ENCODE results near the gene TRPM8.

TRPM8 gene

GRCh38 chr2:233901884-233902283 lies 15.3 kb upstream of the TRPM8 start:
- H3K9ac ChIP-seq (ENCODE audit: low read depth, low read length): no peak overlapping the region
- H3K4me2 ChIP-seq (ENCODE audit: insufficient read depth, low read length): no peak overlapping the region
- no peaks in the 10 kb centered on the region for H3K79me2 ChIP-seq (ENCODE audit: insufficient read depth, low read length)
- no peak for DNase-seq
- no peak overlapping the region for H2AFZ ChIP-seq (ENCODE audit: low read depth, low read length)
- H3K27me3 ChIP-seq (ENCODE audit: insufficient read depth, low read length, poor library complexity): peaks cover 3% of the 10 kb centered on the region
- no peaks in the 10 kb centered on the region for H4K20me1 ChIP-seq (ENCODE audit: insufficient read depth, low read length)
- H3K4me1 ChIP-seq (ENCODE audit: insufficient read depth, low read length): no peaks in the 10 kb centered on the region
- H3K36me3 ChIP-seq (ENCODE audit: insufficient read depth, low read length): no peaks in the 10 kb centered on the region
- no peak for ATAC-seq (ENCODE audit: insufficient read depth, low read depth)
- no peak overlapping the region for H3K27ac ChIP-seq (ENCODE audit: low read length)
- no peaks in the 10 kb centered on the region for H3K9me3 ChIP-seq (ENCODE audit: insufficient read depth, low read length, severe bottlenecking)
- TF ChIP-seq EZH2 (IDR thresholded peaks at IDR 0.05; ENCODE audit: borderline replicate concordance, low read depth, low read length, severe bottlenecking) (no peak), CTCF (IDR thresholded peaks at IDR 0.05; ENCODE audit: borderline replicate concordance, extremely low read depth, low read length, poor library complexity, severe bottlenecking) (no peak)
- no peak overlapping the region for H3K4me3 ChIP-seq (ENCODE audit: low read depth in 1 of 2, low read length in 2 of 2)

- H3K9me3 ChIP-seq (ENCODE audit: insufficient read depth, low read length, severe bottlenecking): no peaks in the 10 kb centered on the region
- no peak overlapping the region for H3K4me3 ChIP-seq (ENCODE audit: low read depth in 1 of 2, low read length in 2 of 2)
- TF ChIP-seq EZH2 (IDR thresholded peaks at IDR 0.05; ENCODE audit: borderline replicate concordance, low read depth, low read length, severe bottlenecking): no peak
- TF ChIP-seq CTCF (IDR thresholded peaks at IDR 0.05; ENCODE audit: borderline replicate concordance, extremely low read depth, low read length, poor library complexity, severe bottlenecking): no peak
- H4K20me1 ChIP-seq (ENCODE audit: insufficient read depth, low read length): no peaks in the 10 kb centered on the region
- no peaks in the 10 kb centered on the region for H3K4me1 ChIP-seq (ENCODE audit: insufficient read depth, low read length)
- no peak for ATAC-seq (ENCODE audit: insufficient read depth, low read depth)
- H3K4me2 ChIP-seq (ENCODE audit: insufficient read depth, low read length): no peak overlapping the region
- no peaks in the 10 kb centered on the region for H3K27me3 ChIP-seq (ENCODE audit: insufficient read depth, low read length, poor library complexity)
- H3K79me2 ChIP-seq (ENCODE audit: insufficient read depth, low read length): no peaks in the 10 kb centered on the region
- DNase-seq: no peak
- no peak overlapping the region for H2AFZ ChIP-seq (ENCODE audit: low read depth, low read length)
- no peak overlapping the region for H3K27ac ChIP-seq (ENCODE audit: low read length)
- no peak overlapping the region for H3K9ac ChIP-seq (ENCODE audit: low read depth, low read length)
- no peaks in the 10 kb centered on the region for H3K36me3 ChIP-seq (ENCODE audit: insufficient read depth, low read length)
Measured at GRCh38 chr2:233905945-233906344, 11.2 kb upstream of the TRPM8 start.

GRCh38 chr2:233907627-233908026 lies 9.5 kb upstream of the TRPM8 start:
- H3K79me2 ChIP-seq (ENCODE audit: insufficient read depth, low read length): no peaks in the 10 kb centered on the region
- ATAC-seq (ENCODE audit: insufficient read depth, low read depth): no peak

More at GRCh38 chr2:233907627-233908026, 9.5 kb upstream of the TRPM8 start:
- no peak overlapping the region for H3K9ac ChIP-seq (ENCODE audit: low read depth, low read length)
- H2AFZ ChIP-seq (ENCODE audit: low read depth, low read length): no peak overlapping the region
- no peak overlapping the region for H3K4me3 ChIP-seq (ENCODE audit: low read depth in 1 of 2, low read length in 2 of 2)
- H3K36me3 ChIP-seq (ENCODE audit: insufficient read depth, low read length): no peaks in the 10 kb centered on the region
- no peak overlapping the region for H3K27ac ChIP-seq (ENCODE audit: low read length)
- H4K20me1 ChIP-seq (ENCODE audit: insufficient read depth, low read length): no peaks in the 10 kb centered on the region
- TF ChIP-seq EZH2 (IDR thresholded peaks at IDR 0.05; ENCODE audit: borderline replicate concordance, low read depth, low read length, severe bottlenecking): no peak
- no peak for TF ChIP-seq CTCF (IDR thresholded peaks at IDR 0.05; ENCODE audit: borderline replicate concordance, extremely low read depth, low read length, poor library complexity, severe bottlenecking)
- no peak overlapping the region for H3K4me2 ChIP-seq (ENCODE audit: insufficient read depth, low read length)
- H3K27me3 ChIP-seq (ENCODE audit: insufficient read depth, low read length, poor library complexity): no peaks in the 10 kb centered on the region
- no peaks in the 10 kb centered on the region for H3K4me1 ChIP-seq (ENCODE audit: insufficient read depth, low read length)
- DNase-seq: no peak
- no peaks in the 10 kb centered on the region for H3K9me3 ChIP-seq (ENCODE audit: insufficient read depth, low read length, severe bottlenecking)

All from DND-41 (cell line).